HG03139 (cell line): ENCODE data around the gene PLIN3.
A peak's percentile ranks its signal among the peaks of the same experiment; 100 is the strongest.
"Not testable (repeated sequence)": the region's sequence is repeated elsewhere in the genome, so short reads cannot be mapped to it uniquely, and the experiment has no call there.

Experiments
- ATAC-seq: cut with Tn5 transposase; IDR thresholded peaks from one replicate; pipeline ENCODE4 v1.9.1; 2021; ENCODE audit not compliant: unreplicated experiment

PLIN3 gene

GRCh38 chr19:4814625-4815425 is 52.6 kb downstream of the PLIN3 start:
- ATAC-seq, result no peak

GRCh38 chr19:4811328-4812131 is 55.9 kb downstream of the PLIN3 start:
- no peak for ATAC-seq

DNA sequence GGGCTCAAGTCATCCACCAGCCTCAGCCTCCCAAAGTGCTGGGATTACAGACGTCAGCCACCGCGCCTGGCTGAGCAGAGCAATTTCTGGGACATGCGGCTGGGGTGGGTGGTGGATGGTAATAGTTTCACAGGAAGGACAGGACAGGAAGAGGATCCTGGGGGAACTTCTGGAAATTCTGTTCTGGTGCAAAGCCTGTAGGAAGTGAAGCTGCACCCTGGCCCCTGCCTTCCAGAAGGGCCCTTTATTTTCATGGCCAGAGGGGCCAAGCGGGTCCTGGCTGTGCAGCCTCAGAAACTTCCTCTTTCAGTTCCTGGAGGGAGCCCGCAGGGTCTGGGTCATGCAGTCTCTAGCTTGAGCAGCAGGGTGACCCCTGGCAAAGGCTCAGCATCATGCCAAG is 60.3 kb downstream of the PLIN3 start:
- ATAC-seq, result no peak

DNA sequence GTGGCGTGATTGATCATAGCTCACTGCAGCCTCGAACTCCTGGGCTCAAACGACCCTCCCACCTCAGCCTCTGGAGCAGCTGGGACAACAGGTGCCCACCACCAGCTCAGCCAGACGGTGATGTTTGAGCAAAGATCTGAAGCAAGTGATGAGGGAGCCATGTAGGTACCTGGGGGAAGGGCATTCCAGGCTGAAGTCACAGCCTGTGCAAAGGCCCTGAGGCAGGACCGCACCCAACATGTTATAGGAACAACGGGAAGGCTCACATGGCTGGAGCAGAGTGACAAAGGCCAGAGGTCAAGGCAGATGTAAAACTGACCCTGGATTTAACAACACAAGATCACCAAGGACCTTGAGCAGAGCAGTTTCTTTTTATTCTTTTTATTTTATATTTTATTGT is 61.1 kb downstream of the PLIN3 start:
- no peak for ATAC-seq

DNA sequence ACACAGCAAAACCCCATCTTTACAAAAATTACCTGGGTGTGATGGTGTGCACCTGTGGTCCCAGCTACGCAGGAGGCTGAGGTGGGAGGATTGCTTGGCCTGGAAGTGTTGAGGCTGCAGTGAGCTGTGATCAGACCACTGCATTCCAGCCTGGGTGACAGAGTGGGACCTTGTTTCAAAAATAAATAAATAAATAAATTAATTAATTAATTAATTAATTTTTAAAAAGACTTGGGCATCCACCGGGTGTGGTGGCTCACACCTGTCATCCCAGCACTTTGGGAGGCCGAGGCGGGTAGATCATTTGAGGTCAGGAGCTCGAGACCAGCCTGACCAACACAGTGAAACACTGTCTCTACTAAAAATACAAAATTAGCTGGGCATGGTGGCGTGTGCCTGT is 62.3 kb downstream of the PLIN3 start:
- ATAC-seq, result not testable (repeated sequence)

DNA sequence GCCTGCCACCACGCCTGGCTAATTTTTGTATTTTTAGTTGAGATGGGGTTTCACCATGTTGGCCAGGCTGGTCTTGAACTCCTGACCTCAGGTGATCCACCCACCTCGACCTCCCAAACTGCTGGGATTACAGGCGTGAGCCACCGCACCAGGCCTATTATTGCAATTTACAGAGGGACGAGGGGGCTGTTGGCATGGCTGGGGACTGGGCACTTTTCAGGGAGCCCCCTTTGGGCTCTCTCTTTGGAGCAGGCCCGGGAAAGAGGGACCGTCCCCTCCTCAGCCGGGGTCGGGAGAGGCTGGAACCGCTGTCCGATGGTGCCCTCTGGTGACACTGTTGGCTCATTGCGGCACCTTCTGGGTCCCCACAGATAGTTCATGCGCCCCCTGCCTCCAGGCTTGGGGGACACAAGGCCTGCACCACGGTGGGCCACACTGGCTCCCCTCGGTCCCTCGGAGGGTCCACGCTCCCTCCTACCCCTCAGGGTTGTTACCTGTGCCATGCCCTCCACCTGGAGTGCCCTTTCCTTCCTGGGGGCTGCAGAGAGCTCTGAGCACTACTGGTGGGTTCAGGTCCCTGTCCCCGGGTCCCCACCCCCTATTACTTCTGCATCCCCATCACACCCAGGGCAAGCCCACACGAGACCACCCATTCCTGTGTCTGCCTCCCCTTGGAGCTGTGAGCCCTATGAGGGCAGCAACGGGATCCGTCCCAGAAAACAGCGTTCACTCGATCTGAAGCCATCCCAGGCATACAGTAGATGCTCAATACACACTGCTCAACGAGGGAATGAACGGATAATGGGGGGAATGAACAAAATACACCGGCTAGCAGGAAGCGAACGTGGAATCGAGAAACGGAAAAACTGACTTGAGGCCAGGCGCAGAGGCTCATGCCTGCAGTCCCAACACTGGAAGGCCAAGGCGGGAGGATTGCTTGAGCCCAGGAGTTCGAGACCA is 63.5 kb downstream of the PLIN3 start:
- no peak for ATAC-seq

GRCh38 chr19:4802711-4803110 is 64.8 kb downstream of the PLIN3 start:
- ATAC-seq, result no peak

- no peak for ATAC-seq
These were observed 66.3 kb downstream of the PLIN3 start for GRCh38 chr19:4801085-4801619.

DNA sequence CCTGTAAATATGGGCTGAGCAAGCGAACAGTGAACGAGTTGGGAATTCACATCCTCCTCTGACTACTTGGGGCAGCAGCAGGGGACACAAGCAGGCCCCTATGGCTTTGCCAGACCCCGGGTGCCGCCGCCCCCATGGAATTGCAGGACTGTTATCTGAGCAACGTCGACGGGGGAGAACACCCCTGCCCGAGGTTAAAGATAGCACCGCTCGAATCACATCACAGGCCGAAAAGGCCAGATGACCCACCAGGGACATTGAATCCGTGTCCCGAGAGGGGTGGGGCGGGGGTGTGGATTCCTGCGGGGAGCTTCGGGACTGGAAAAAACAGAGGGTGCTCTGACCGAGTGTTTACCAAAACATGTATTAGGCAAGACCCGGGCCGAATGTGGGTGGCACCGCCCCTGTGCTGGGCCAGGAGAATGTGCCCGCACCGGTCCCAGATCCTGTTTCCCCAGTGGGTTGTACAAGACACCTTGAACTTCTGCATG is 66.8 kb downstream of the PLIN3 start:
- no peak for ATAC-seq

DNA sequence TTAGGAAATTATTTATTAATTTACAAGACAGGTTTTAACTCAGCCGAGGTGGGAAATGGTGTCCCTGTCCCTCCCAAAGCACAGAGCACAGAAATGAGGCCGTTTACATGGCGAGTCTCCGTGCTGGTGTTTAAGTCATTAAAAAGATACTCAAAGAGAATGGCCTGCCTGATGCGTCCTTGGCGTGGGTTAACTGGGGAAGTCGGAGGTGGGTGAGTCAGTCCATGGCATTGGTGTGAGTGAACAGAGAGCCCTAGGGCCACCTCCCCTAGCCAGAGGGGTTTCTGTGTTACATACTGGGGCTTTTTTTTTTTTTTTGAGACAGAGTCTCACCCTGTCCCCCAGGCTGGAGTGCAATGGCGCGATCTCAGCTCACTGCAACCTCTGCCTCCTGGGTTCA is 72.1 kb downstream of the PLIN3 start:
- no peak for ATAC-seq

- ATAC-seq, result no peak
These were observed 72.5 kb downstream of the PLIN3 start for GRCh38 chr19:4794971-4795370.

GRCh38 chr19:4793278-4793677 is 74.2 kb downstream of the PLIN3 start:
- not testable (repeated sequence) for ATAC-seq

- not testable (repeated sequence) for ATAC-seq
These were observed 74.6 kb downstream of the PLIN3 start for GRCh38 chr19:4792866-4793195.

DNA sequence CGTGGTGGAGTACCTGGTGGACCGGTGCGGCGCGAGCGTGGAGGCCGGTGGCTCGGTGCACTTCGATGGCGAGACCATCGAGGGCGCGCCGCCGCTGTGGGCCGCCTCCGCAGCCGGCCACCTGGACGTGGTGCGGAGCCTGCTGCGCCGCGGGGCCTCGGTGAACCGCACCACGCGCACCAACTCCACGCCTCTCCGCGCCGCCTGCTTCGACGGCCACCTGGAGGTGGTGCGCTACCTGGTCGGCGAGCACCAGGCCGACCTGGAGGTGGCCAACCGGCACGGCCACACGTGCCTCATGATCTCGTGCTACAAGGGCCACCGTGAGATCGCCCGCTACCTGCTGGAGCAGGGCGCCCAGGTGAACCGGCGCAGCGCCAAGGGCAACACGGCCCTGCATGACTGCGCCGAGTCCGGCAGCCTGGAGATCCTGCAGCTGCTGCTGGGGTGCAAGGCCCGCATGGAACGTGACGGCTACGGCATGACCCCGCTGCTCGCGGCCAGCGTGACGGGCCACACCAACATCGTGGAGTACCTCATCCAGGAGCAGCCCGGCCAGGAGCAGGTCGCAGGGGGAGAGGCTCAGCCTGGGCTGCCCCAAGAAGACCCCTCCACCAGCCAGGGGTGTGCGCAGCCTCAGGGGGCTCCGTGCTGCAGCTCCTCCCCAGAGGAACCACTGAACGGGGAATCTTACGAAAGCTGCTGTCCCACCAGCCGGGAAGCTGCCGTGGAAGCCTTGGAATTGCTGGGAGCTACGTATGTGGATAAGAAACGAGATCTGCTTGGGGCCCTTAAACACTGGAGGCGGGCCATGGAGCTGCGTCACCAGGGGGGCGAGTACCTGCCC is 75.2 kb downstream of the PLIN3 start:
- not testable (repeated sequence) for ATAC-seq

- ATAC-seq, result peak; percentile 93
These were observed 76.1 kb downstream of the PLIN3 start, which contains the start of gene FEM1A for GRCh38 chr19:4791183-4792018. Gene FEM1A (plus strand): TSS chr19:4791734. CDS start chr19:4791855, 121 bp downstream.
